Activated CD8-positive, alpha-beta memory T cell treated with anti-CD3 and anti-CD28 coated beads for 1 hour (primary cell): ENCODE data around the gene CELF4.

Source experiments
- DNase-seq, 2 donors: peaks; one replicate each; pipeline ENCODE4 v3.0.0-alpha.2; 2020; ENCODE audit warnings: low read depth in 1 of 2; ENCODE audit errors: extremely low read depth in 1 of 2

Gene CELF4

DNA sequence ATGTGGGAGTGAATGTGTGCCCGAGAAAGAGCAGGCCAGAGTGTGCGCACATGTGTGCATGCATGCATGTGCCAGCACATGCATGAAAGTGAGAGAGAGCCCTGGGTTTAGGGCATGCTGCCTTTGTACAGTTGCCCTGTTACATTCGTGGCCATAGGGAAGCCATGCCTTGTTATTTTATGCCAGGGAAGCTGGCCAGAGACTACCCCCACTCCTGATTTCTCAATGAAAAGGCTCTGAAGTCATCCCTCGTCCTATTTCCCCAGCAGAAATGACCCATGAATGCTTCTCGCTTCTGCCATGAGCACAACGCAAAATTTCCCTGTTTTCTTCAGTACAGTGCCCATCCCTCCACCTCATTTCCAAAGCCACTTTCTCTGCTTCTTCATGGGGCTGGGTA lies 143.0 kb downstream of the CELF4 start:
- no peak for DNase-seq

- no peak for DNase-seq
Observed at GRCh38 chr18:37422116-37422515, 143.5 kb downstream of the CELF4 start.

DNA sequence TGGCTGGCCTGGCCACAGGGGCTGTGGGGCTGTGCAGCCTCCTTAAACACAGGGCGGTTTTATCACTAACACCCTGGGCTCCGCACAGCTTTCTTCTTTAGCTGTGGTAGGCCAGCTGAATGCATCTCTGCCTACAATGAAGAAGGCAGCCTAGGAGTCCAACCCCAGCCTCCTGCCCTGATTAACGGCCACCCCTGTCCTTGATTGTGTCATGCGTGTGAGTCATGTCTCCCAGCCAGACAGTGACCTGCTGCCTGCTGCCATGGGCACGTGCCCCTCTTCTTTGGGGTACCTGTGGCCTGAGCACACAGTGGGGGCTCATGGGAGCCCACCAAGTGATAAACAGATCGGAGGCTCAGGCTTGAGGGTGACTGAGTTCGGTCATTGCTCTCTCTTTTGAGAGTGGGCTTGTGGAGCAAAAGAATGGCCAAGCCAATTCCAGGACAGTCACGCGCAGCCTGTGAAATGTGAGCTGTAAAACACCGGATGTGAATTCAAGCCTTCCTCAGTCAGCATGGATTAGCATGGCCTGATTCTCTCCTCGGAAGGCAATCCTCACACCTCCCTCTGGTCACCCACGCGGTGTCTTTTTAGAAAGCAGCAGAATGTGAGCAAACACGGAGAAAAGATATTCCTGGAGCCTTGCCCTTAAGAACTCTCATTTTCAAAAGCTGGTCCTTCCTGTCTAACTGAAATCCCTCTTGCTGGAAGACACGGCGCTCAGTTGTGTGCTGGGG lies 144.1 kb downstream of the CELF4 start:
- no peak for DNase-seq

- no peak for DNase-seq
Observed at GRCh38 chr18:37420315-37420880, 145.2 kb downstream of the CELF4 start.

DNA sequence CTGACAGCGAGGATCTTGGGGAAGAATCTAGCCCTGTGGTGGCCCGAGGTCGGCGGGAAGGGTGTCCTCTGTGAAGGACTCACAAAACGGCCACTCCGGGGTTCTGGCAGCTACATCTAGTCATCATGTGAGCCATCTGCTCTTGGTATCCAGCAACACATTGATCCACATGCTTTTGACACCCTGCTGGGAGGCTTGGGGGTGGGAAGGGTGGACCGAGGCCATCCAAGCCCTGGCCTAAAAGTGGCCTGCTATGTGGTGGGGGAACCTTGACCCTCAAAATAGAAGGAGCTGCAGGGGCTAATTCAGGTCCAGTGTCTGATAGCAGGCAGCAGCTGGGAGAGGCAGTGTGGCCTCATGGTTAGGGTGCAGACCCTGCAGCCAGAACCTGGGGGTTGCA lies 145.7 kb downstream of the CELF4 start:
- no peak for DNase-seq

DNA sequence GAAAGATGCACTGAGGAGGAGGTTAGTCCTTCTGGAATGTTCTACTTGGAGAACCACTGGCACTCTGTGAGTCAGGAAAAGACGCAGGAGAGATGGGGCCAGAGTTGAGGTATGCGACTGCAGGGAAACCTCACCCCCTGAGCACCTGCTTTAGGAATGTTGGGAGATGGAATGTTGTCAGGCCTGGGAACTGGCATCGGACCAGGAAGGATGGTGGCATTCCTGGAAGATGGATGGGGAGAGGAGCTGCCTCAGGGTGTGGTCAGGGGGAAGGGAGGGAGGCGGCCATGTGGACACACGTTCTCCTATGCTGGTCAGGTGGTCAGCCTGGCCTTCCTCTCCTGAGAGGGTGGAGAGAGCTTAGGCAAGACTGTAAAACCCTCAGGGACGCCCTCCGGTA lies 146.3 kb downstream of the CELF4 start:
- no peak for DNase-seq

- DNase-seq = no peak
Observed at GRCh38 chr18:37414816-37415215, 150.8 kb downstream of the CELF4 start.

- no peak for DNase-seq
Observed at GRCh38 chr18:37412829-37413228, 152.8 kb downstream of the CELF4 start.

GRCh38 chr18:37412333-37412732 lies 153.3 kb downstream of the CELF4 start:
- no peak for DNase-seq

DNA sequence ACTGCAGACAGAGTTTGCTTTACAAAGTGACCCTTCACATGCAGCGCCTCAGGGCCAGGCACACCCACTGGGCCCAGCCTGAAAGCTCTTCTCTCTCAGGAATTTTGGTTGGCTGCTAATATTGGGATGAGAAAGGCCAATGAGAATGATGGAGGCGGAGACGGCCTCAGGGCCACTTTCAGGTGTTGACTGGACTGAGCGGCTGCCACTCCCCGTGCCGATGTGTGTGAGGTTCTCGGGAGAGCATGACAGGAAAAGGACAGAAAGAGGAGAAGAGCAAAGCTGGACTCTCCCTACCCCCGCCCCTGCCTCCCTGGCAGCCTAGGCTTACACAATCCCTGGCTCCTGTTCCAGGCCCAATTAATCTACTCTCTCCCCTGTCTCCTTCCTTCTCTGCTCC lies 155.7 kb downstream of the CELF4 start:
- DNase-seq = no peak

GRCh38 chr18:37408676-37409265 lies 156.8 kb downstream of the CELF4 start:
- no peak for DNase-seq

GRCh38 chr18:37407571-37407970 lies 158.0 kb downstream of the CELF4 start:
- DNase-seq = no peak

DNA sequence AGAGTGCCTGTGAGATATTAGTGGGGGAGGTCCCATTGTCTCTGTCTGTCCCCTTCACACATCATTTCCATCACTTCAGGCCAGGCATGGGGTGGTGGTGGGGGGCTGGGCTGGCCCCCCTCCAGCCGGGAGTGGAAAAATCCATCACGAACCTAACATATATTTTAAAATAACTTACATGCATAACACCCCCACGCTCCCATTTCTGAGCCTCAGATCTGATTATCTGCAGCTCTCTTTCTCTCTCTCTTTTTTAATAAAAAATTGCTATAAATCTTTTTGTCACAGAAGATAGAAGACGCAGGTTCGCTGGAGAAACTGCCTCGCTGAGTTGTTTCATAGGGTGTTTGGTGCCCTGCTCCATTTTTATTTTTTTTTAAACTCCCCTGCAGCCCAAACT lies 159.8 kb downstream of the CELF4 start:
- DNase-seq = no peak

DNA sequence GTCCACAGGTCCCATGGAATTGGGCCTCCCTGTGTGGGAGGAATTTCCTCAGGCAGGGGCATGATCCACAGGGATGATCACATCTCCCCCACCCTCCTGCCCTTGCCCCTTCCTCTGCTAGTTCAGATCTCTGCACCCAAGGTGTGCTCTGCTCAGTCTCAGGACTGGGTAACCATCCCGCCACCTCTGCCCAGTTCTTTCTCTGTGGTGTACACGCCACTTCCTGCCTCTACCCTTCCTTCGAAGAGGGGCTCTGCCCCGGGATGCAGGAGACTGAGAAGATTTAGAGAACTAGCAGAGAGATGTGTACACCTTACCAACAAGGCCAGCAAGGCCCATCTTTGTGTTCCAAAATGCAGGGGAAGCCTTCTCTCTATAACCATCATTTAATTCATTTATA lies 160.4 kb downstream of the CELF4 start:
- no peak for DNase-seq

- no peak for DNase-seq
Observed at GRCh38 chr18:37403788-37404187, 161.8 kb downstream of the CELF4 start.

- no peak for DNase-seq
Observed at GRCh38 chr18:37403100-37403781, 162.4 kb downstream of the CELF4 start.

DNA sequence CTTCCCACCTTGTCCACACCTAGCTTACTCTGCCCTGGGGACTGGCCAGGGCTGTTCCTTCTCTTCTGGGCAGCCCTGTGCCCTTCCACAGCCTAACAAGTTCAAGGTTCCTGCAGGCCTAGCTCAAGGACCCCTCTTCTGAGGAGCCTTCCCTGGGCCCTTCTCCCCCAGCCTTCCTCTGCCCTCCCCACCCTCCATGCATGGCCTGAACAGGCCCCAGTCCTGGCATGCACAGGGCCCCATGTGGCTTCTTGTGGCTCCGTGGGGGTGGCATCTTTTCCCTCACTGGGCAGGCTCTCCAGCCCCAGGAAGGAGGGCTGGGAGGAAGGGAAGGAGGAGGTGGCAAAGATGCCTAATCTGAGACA lies 162.9 kb downstream of the CELF4 start:
- no peak for DNase-seq

- no peak for DNase-seq
Observed at GRCh38 chr18:37400802-37401201, 164.8 kb downstream of the CELF4 start.

- no peak for DNase-seq
Observed at GRCh38 chr18:37398248-37398920, 167.2 kb downstream of the CELF4 start.

DNA sequence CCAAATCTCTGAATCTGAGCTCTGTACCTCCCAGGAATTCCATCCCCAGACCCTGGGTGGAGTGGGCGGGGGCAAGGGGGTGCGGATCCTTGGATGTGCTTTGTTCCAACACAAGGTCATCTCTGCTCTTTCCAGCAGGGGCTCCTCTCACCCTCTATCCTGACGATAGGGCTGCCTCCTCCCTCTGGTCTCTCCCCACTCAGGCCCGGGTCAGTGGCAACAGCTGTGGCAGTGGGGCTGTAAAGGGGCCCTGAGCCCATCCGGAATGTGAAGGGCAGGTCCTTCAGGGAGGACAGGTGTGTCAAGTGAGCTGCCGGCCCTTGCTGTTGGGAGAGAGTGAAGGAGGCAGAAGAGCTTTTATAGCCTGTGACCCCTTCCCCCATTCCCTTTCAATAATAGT lies 167.8 kb downstream of the CELF4 start:
- DNase-seq = no peak

DNA sequence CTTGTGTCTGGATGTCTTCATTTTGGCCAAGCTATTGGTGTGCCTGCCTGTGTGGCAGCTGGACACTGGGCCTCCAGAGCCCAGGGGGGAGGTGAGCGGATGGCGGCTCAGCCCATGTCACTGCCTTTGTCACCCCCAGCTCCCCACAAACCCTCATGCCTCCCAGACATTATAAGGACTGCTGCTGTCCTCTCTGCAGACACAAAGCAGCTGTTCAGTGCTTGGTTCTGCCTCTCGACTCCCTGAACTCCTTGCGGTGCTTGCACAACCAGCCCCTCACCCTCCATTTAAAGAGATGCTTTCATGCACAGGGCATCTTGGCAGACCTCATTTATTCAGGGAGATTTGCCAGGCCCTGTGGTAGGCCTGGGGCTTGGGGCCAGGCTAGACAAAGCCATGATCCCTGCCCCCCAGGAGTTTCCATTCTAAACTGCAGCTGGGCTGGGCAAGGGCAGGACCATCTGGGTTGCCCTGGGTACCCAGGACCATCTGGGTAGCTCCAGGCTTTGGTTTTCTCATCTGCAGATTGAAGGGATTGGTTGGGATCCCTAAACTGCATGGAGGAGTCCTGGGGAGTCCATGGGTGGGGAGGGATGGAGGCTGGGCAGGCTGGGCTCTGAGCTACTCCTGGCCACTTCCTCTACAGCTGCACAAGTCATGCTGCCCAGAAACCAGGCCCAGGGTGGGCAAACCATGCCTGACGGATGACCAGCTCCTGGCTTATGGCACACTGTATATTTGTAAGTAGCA lies 168.5 kb downstream of the CELF4 start:
- no peak for DNase-seq
